GM19372 (cell line): ENCODE measurements around the gene CSNK1A1.
"Not testable (repeated sequence)": the region's sequence is repeated elsewhere in the genome, so short reads cannot be mapped to it uniquely, and the experiment has no call there.

ENCODE experiments used
- ATAC-seq: cut with Tn5 transposase; IDR thresholded peaks from one replicate; pipeline ENCODE4 v1.9.1; 2021; ENCODE audit warnings: mild to moderate bottlenecking, low read depth, moderate library complexity; ENCODE audit not compliant: unreplicated experiment

The CSNK1A1 gene

DNA sequence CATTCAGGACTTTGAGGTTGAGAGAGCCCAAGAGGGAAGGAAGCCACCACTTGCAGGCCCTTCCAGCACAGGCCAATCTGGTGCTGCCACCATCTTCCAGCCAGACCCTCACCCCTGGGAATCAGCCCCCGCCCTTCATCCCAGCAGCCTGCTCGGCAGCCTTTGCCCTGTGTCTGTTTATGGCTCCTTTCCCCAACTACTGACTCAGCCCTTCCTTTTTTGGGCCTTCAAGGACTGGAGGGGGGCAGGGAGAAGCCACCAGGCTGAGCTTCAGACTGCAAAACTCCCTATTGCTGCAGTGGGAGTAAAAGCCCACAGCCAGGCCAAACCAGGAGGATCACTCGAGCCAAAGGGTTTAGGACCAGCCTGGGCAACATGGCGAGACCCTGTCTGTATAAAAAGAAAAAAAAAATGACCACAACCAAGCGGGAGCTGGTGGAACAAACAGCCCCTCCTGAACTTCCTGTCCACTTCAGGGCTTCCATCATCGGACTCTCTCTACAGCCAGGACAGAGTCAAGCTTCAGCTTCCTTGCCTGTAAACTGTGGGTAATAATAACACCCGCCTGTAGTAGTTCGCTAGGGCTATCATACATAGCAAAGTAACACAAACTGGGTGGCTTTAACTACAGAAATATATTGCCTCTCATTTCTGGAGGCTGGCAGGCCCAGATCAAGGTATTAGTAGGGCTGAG, 86.3 kb downstream of the CSNK1A1 start:
- no peak for ATAC-seq

DNA sequence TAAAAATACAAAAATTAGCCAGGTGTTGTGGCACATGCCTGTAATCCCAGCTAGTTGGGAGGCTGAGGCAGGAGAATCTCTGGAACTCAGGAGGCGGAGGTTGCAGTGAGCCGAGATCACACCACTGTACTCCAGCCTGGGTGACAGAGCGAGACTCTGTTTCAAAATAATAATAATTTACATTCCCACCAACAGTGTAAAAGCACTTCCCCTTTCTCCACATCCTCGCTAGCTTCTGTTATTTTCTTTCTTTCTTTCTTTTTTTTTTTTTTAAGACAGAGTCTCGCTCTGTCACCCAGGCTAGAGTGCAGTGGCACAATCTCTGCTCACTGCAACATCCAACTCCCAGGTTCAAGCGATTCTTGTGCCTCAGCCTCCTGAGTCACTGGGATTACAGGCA, 89.3 kb downstream of the CSNK1A1 start:
- ATAC-seq = not testable (repeated sequence)

DNA sequence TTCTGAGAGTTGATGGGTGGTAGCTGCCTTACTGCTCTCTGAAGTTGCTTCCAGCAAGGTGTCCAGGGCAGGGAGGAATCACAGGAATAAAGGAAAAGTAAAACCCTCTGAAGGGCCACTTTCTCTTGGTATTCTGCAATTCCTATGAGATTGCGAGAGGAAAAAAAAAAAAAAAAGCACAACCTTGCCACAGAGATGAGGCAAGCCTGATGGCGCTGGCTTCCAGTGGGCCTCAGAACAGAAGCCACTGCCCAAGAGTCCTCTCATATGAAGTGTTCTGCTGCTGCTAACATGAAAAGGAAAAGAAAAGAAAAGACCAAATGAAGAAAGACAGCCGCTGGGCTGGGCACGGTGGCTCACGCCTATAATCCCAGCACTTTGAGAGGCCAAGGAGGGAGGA, 91.3 kb downstream of the CSNK1A1 start:
- no peak for ATAC-seq

DNA sequence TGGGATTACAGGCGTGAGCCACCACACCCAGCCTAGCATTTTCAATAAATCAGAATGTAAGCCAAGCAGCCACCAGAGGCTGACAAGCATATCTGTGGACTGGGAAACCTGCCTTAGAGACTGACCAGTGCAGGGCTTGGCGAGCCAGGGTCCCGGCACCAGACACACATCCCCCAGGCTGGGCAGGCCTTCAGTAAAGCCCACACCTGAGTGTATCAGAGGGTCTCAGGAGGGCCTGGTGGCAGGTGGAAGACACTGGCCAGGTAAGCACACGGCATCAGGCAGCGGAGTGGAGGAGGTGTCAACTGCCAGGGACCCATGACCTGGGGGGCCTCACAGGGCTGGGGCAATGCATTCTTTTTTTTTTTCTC, 93.9 kb downstream of the CSNK1A1 start:
- ATAC-seq = no peak

DNA sequence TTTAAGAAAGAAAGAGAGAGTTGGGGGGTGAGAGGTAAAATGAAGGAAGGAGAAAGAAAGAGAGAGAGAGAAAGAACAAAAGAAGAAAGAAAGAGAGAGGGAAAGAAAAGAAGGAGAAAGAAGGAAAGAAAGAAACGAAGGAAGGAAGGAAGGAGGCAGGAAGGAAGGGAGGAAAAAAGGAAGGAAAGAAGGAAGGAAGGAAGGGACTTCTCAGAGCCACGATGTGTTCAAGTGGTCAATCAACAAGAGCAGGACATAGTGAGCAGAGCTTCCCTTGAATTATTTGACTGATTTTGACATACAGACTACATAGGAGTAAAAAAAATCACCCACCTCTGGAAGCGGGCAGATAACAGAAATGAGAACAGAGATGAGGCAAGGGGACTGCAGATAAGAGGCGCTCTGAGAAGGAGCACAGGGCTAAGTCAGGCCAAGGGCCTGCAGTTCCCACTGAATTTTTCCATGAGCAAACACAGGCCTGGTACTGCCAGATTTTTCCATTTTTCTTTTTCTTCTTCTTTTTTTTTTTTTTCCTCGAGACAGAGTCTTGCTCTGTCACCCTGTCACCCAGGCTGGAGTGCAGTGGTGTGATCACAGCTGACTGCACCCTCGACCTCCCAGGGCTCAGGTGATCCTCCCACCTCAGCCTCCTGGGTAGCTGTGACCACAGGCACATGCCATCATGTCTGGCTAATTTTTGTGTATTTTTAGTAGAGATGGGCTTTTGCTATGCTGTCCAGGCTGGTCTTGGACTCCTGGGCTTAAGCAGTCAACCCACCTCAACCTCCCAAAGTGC, 94.4 kb downstream of the CSNK1A1 start:
- ATAC-seq = no peak

DNA sequence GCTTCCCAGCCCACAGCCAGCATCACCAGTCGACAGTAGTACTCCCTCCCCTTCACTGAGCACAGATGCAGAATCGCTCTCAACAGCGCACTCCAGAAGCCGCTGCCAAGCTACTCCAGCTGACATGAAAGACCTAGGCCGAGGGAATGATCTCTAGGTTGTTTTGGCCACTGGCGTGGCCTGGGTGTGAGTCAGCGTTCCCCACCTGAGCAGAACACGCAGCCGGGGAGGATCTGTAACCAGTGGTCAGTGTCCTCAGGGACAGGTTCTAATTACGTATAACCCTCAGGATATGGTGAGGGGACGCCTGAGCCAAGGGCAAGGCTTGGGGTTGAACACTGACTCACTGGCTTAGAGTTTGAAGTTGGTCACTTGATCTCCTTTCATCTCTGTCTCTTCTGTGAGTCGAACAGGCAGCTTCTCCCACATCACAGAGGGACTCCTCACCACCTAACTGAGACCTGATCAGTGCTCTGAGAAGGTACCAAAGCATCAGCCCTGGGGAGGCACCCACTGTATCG, 95.3 kb downstream of the CSNK1A1 start:
- ATAC-seq = no peak

DNA sequence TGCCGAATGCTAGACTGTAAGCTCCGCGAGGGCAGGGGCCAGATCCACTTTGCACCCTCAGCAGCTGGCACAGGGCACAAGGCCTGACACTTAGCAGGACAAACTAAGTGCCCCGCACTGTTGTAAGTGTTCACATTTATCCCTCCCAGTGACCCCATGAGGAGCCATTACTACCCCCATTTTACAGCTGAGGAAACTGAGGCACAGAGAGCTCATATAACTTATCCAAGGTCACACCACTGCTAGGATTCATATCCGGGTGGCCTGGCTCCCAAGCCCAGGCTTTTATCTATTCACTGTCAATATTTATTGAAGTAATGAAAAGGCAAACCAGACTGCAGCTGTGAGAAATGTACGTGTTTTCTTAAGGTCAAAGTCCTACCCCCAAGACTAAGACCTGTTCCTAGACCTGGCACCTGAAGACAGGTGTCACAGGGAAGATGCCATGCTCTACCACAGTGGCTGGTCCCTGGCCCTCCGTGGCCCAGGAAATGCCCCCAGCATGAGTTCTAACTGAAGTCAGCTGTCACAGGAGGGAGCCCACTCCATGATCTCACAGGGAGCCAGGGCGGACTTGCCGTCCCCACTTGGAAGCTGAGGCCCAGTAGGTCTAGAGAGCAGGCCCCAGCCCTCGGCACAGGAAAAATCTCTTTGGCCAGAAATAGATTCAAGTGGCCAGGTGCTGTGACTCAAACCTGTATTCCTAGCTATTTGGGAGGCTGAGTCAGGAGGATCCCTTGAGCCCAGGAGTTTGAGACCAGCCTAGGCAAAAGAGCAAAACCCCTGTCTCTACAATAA, 97.4 kb downstream of the CSNK1A1 start:
- no peak for ATAC-seq

DNA sequence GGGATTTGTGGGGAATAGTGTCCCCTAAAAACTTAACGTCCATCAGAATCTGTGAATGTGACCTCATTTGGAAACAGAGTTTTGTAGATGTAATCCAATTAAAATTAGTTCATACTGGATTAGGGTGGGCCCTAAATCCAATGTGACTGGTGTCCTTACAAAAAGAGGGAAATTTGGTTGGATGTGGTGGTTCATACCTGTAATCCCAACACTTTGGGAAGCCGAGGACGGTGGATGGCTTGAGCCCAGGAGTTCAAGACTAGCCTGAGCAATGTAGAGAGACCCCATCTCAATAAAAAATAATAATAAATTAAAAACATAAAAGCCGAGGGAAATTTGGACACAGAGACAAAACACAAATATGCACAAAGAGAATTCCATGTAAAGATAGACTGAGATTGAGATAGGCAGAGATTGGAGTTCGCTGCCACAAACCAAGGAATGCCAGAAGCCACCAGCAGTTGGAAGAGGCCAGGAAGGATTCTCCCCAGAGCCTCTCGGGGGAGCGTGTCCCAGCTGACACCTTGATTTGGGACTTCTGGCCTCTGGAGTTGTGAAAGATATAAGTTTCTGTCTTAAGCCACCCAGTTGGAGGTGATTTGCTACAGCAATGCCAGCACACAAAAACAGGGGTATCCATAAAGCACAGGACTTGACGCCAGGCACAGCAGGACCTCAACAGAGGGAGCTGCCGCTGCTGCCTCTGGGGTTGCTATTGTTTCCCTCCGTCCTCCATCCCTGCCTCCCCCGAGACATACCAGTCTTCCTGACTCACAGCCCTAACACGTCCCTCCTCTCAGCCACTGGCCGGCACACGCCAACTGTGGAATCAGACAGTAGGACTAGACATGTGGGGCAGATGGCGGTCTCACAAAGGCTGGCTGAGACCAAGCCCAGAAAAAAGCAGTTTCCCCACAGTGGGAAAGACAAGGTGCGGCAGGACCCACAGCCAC, 98.3 kb downstream of the CSNK1A1 start:
- ATAC-seq = no peak

DNA sequence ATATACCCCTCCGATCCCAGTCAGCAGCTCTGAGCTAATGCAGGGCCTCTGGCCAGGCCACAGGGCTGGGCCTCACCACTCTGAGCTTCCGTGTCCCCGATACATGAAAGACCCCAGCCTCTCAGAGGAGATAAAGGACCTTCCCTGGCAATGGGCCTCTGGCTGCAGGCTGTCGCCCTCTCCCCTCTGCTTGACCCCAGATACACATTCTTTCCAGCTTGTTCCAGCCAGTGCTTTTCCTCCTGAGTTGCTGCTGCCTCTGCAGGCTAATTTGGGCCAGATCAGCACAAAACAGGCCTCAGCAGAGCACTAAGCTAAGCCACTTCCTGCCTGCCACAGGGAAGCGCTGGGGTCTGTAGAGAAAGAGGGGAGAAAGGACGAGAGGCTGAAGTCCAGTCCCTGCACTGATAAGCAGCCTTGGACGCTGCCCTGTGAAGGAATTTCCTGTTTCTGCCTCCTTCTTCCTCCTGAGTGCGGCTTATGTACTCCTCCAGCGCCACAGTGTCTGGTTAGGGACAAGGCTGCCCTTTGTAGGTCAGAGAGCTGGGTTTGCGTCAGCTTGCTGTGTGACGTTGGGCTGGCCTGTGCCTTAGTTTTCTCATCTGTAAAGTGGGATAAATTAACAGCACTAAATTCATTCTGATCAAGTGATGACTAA, 99.1 kb downstream of the CSNK1A1 start:
- ATAC-seq = no peak

DNA sequence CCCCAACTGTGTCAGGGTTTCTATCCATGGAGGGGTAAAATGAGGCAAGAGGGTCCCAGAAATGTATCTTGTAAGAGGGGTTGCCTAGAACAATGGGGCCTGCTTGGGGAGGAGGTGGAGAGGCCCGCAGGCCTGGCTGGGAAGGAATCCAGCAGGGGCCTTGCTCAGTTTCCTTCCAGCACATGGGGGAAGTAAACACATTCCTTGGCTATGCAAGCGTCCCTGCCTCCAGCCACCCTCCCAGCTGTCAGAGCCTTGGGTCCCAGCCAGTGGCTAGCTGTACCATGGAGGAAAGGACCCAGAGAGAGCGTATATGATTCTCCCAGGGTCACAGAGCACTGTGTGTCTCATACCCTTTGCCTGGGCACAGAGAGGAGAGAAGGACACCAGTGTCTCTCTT, 101.0 kb downstream of the CSNK1A1 start:
- no peak for ATAC-seq

DNA sequence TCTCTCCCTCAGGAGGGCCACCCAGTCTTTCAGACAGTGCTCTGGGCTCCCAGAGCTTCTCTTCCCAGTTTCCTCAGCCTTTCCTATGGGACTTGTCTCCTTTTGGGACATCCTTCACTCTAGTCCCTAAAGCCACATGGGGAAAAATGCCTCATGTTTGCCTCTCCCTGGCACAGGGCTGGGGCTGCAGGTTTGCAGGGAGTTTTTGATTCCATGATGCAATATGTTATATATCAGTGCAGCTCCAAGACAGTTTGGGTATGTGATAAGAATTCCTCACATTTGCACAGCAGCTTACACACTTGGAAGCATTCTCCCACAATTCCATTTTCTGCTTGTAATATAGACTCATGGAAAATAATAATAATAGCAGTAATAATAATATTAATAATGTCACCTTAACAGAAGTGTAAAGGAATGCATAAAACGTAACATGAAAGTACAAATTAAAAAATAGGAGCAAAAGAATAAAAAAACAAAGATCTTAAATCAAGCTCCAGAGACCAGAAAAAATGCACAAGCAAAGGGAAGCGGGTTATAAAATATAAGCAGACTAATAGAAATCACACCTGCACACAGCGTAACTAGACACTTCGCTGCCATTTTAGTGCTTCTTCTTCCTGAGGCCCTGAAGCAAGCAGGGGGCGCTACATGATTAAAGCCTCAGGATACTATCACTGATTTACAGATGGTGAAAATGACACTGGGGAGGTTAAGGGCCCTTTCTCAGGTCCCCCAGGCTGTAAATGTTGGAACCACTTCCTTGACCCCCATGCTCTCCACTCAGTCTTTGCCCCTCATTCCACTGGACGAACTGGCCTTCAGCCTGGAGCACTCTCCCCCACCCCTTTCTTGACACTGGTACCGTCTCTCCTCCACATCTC, 102.2 kb downstream of the CSNK1A1 start:
- no peak for ATAC-seq

DNA sequence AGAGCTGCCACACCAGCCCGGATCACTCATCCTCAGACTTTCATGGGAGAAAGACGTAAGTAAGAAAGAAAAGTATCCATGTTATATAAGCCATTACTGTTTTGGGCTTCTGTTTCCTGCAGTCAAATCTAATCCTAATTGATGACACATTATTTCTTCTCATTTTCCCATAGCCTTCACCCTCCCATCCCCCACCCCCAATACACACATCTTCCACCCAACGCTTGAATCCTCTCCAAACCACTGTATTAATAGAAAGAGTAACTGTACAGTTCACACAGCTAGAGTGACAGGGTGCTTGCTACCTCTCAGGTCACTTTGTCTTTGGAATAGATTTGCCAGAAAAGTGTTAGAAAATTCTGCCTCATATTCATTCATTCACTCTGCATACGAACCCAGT, 102.8 kb downstream of the CSNK1A1 start:
- no peak for ATAC-seq

DNA sequence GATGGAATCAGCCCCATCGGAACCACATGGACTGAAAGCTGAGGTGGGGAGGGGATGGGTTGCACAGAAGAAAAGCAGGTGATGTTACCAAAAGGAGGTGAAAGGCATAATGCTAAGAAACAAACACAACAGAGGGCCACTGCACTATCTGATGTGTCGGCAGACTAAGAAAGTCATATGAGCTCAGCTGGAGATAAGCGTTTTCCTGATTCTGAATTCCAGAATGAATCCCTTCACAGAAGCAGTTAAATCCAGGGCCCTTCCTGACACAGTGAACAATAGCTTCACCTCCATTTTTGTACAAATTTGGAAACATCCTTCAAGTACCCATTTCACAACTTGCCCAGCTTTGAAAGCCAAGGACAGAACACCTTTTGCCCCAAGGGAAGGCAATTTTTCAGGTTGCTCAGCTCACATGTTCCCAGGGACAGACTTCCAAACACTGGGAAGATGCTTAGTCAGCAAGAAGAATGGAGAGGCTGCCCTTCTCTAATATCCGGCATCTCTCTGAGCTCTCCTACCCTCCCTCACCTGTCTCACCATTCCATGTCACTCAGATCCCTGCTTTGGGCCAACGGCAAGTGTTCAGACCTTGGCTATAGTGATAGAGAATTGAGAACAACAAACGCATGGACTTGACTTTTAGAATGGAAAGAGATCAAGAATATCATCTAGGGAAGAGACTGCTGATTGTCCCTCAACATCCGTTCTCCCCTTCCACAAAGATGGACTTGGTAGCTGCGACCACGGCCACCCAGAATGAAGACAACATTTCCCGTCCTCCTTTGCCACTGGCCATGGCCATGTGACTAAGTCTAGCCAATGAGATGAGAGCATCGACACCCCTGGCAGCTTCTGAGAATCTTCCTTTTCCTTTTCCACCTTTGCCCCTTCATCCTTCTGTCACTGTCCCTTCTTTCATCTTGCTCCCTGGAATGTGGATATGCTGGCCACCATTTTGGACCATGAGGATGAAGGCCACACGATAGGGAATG, 103.6 kb downstream of the CSNK1A1 start:
- ATAC-seq = no peak

DNA sequence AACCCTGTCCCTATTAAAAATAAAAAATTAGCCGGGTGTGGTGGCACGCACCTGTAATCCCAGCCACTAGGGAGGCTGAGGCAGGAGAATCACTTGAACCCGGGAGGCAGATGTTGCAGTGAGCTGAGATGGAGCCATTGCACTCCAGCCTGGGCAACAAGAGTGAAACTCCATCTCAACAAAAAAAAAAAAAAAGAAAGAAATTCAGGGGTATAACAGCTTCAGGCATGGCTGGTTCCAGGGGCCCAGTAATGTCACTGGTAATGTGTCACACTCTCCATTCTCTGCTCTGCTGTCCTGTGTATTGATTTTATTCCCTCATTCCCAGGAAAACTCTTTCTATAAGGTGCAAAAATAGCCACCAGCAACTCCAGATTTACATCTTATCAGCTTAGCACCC, 104.4 kb downstream of the CSNK1A1 start:
- ATAC-seq = not testable (repeated sequence)

DNA sequence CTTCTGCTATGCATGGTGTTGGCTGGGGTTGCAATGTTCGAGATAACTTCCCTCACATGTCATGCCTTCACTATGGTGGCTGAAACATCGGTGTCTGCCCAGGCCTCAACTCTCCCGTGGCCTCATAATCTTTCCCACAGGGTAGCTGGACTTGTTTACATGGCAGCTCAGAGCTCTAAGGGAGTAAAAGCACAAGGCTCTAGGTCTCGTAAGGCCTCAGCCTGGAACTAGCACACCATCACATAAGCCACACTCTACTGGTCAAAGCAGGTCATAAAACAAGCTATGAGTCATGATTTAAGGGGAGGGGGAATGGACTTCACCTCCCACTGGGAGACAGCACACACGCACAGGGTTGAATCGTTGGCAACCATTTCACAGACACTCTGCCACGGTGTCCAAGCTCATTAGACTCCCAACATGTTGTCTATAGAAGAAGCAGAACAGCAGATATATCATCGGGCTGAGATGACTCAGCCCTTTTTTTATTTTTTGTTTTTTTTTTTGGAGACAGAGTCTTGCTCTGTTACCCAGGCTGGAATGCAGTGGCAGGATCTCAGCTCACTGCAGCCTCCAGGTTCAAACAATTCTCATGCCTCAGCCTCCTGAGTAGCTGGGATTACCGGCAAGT, 105.4 kb downstream of the CSNK1A1 start:
- no peak for ATAC-seq

DNA sequence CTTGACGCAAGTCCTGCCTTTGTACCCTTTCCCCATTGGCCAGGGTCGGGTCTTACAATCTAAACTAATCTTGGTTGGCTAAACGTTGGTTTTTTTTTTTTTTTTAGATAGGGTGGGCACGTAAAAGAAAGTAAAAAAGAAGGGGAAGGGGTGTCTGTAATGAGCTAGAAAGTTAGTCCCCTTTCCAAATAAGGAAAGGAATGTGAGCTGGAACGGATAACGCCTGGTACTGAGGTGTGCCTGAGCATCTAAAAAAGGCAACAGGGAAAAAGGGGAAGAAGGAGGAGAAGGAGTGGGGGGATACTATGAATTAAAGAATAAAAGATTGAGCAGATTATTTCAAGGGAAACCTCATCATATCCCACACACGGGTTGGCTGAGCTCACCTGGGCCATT, 105.9 kb downstream of the CSNK1A1 start:
- no peak for ATAC-seq

DNA sequence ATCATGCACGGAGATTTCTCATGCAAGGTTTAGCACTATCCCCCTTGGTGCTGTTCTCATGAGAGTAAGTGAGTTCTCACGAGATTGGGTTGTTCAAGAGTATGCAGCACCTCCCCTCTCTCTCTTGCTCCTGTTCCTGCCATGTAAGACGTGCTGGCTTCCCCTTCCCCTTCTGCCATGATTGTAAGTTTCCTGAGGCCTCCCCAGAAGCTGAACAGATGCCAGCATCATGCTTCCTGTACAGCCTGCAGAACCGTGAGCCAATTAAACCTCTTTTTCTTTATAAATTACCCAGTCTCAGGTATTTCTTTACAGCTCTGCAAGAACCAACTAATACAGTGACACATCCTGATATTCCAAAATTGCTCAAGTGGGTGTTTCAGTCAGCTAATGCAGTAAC, 106.8 kb downstream of the CSNK1A1 start:
- not testable (repeated sequence) for ATAC-seq
